Measurements from ENCODE around the gene PRAMEF18.
"Not testable (repeated sequence)": the region's sequence is repeated elsewhere in the genome, so short reads cannot be mapped to it uniquely, and the experiment has no call there.

GRCh38 chr1:13216619-13217018 is 9.3 kb downstream of the PRAMEF18 start:
- TF ChIP-seq CTCF (IDR thresholded peaks at IDR 0.05; ENCODE audit: insufficient read depth, low read depth, low read length); EZH2 (IDR thresholded peaks at IDR 0.05; ENCODE audit: insufficient read depth, low read length): not testable (repeated sequence)
